HEK293T (cell line): Measurements from ENCODE around the gene TBX10.

Experiments used
- ARNT ChIP-seq: fragments of 450-650 bp; IDR thresholded peaks from 2 replicates; pipeline ENCODE4 v1.6.1; 2017; ENCODE audit warnings: mild to moderate bottlenecking
- BHLHE40 ChIP-seq: fragments of 450-650 bp; IDR thresholded peaks from 2 replicates; pipeline ENCODE4 v1.6.1; 2016; ENCODE audit warnings: mild to moderate bottlenecking, moderate library complexity, borderline replicate concordance
- CTBP1 ChIP-seq: fragments of 450-650 bp; IDR thresholded peaks from 2 replicates; pipeline ENCODE4 v1.6.1; 2016; ENCODE audit warnings: borderline replicate concordance
- ELF4 ChIP-seq: fragments of 450-650 bp; IDR thresholded peaks from 2 replicates; pipeline ENCODE4 v1.6.1; 2017; ENCODE audit warnings: antibody characterized with exemption
- FOXK2 ChIP-seq: fragments of 450-650 bp; IDR thresholded peaks from 2 replicates; pipeline ENCODE4 v1.6.1; 2016; ENCODE audit warnings: mild to moderate bottlenecking
- FOXM1 ChIP-seq: fragments of 450-650 bp; IDR thresholded peaks from 2 replicates; pipeline ENCODE4 v1.6.1; 2017; ENCODE audit warnings: mild to moderate bottlenecking, borderline replicate concordance
- NFRKB ChIP-seq: fragments of 450-650 bp; IDR thresholded peaks from 2 replicates; pipeline ENCODE4 v1.6.1; 2016; ENCODE audit warnings: mild to moderate bottlenecking, moderate library complexity
- SP1 ChIP-seq: fragments of 450-650 bp; IDR thresholded peaks from 2 replicates; pipeline ENCODE4 v1.6.1; 2017
- SUZ12 ChIP-seq: fragments of 450-650 bp; IDR thresholded peaks from 2 replicates; pipeline ENCODE4 v1.6.1; 2016; ENCODE audit warnings: mild to moderate bottlenecking
- TF ChIP-seq, protein P1 (sequence below): fragments of 450-650 bp; IDR thresholded peaks from 2 replicates; pipeline ENCODE4 v1.6.1; 2016

DNA sequence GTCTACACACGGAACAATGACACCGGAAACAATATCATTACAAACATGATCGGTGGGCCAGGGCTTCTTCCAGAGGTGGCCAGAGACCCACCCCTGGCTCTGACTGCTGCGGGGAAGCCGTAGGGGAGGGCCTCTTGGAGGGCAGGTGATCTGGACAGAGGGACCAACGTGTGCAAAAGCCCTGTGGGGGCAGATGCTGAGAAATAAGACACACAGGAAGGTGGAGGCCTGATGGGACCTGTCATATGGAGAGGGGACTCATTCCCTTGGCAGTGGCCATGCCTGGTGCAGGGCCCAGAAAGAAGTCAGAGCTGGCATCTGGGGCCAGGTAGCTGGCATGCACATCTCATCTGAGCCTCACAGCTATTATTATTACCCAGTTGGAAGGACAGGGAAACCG lies 33.8 kb upstream of the TBX10 start:
- no peak for TF ChIP-seq FOXM1
- TF ChIP-seq SUZ12 = no peak
- TF ChIP-seq, protein P1, sequence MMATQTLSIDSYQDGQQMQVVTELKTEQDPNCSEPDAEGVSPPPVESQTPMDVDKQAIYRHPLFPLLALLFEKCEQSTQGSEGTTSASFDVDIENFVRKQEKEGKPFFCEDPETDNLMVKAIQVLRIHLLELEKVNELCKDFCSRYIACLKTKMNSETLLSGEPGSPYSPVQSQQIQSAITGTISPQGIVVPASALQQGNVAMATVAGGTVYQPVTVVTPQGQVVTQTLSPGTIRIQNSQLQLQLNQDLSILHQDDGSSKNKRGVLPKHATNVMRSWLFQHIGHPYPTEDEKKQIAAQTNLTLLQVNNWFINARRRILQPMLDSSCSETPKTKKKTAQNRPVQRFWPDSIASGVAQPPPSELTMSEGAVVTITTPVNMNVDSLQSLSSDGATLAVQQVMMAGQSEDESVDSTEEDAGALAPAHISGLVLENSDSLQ = no peak
- no peak for TF ChIP-seq NFRKB
- no peak for TF ChIP-seq ELF4
- TF ChIP-seq FOXK2 = no peak
- no peak for TF ChIP-seq ARNT
- no peak for TF ChIP-seq SP1
- TF ChIP-seq CTBP1 = no peak
- no peak for TF ChIP-seq BHLHE40
